HEK293 (cell line): ENCODE results near the gene DUSP19.

ENCODE experiments used
- ATF2 ChIP-seq: fragments of 450-650 bp; formaldehyde crosslinking; IDR thresholded peaks from 2 replicates; pipeline ENCODE4 v1.5.1; 2016; ENCODE audit warnings: missing biosample characterization, missing genetic modification characterization, low read depth
- CTCF ChIP-seq: fragments of 450-650 bp; formaldehyde crosslinking; IDR thresholded peaks from 2 replicates; pipeline ENCODE4 v1.5.1; 2016; ENCODE audit warnings: missing biosample characterization, missing genetic modification characterization
- FEZF1 ChIP-seq: fragments of 450-650 bp; formaldehyde crosslinking; IDR thresholded peaks from 2 replicates; pipeline ENCODE4 v1.5.1; 2016; ENCODE audit warnings: missing biosample characterization, missing genetic modification characterization
- KLF16 ChIP-seq: fragments of 450-650 bp; formaldehyde crosslinking; IDR thresholded peaks from 2 replicates; pipeline ENCODE4 v1.5.1; 2017; ENCODE audit warnings: missing biosample characterization, missing genetic modification characterization
- PBX3 ChIP-seq: sonication (generic); formaldehyde crosslinking; IDR thresholded peaks from 2 replicates; pipeline ENCODE4 v1.8.1; 2022; ENCODE audit warnings: mild to moderate bottlenecking, moderate library complexity, missing genetic modification reagents
- YY1 ChIP-seq: fragments of 450-650 bp; formaldehyde crosslinking; IDR thresholded peaks from 2 replicates; pipeline ENCODE4 v1.5.1; 2018; ENCODE audit warnings: missing biosample characterization, missing genetic modification characterization
- ZNF138 ChIP-seq: fragments of 450-650 bp; formaldehyde crosslinking; IDR thresholded peaks from 2 replicates; pipeline ENCODE4 v1.5.1; 2016; ENCODE audit warnings: missing biosample characterization, missing genetic modification characterization, borderline replicate concordance
- ZNF18 ChIP-seq: fragments of 450-650 bp; formaldehyde crosslinking; IDR thresholded peaks from 2 replicates; pipeline ENCODE4 v1.5.1; 2016; ENCODE audit warnings: missing biosample characterization, missing genetic modification characterization
- ZNF645 ChIP-seq: fragments of 450-650 bp; formaldehyde crosslinking; IDR thresholded peaks from 2 replicates; pipeline ENCODE4; 2016; ENCODE audit warnings: missing biosample characterization, missing genetic modification characterization
- ZNF768 ChIP-seq: fragments of 450-650 bp; formaldehyde crosslinking; IDR thresholded peaks from 2 replicates; pipeline ENCODE4 v1.5.1; 2018; ENCODE audit warnings: missing biosample characterization, mild to moderate bottlenecking, missing genetic modification characterization

DNA sequence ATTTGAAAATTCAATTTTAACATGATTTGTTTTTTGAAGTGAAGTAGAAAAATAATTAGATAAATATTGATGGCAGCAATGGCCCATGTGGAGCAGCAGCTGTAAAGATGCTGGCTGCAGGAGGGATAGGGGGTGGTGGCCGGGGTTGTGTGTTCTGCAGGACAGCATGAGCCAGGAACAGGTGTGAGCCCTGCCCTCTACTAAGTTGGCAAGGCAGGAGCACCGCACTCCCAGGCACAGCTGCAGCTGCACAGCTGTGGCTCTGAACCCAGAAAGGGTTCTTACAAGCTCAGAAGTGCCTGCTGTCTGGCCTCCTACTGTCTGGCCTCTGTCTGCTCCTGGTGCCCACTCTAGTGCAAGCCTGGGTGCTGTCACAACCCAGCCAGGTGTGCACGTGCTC, 10.0 kb upstream of the DUSP19 start:
- TF ChIP-seq CTCF (tag by site-specific recombination), result no peak
- TF ChIP-seq ZNF768, result no peak
- TF ChIP-seq PBX3 (CRISPR knock-in tag), result no peak
- no peak for TF ChIP-seq ZNF645 (tag by site-specific recombination)
- no peak for TF ChIP-seq KLF16 (tag by site-specific recombination)
- TF ChIP-seq ATF2 (tag by site-specific recombination), result no peak
- TF ChIP-seq YY1 (tag by site-specific recombination), result no peak
- TF ChIP-seq ZNF18 (tag by site-specific recombination), result no peak
- no peak for TF ChIP-seq ZNF138 (tag by site-specific recombination)
- no peak for TF ChIP-seq FEZF1 (tag by site-specific recombination)
